ENCODE data around the gene MBTPS1.

The MBTPS1 gene

GRCh38 chr16:84156342-84156784, 39.6 kb upstream of the MBTPS1 start:
- TF ChIP-seq CTCF (IDR thresholded peaks at IDR 0.05; ENCODE audit: low read depth, low read length), result peak; percentile 4
- H3K4me3 ChIP-seq (ENCODE audit: low read depth, low read length), result no peak overlapping the region
- in situ Hi-C loops (cut with HindIII; ENCODE audit: low sequenced_read_pairs), result no loop called here
- no peak for DNase-seq (ENCODE audit: low read depth, low spot score)

GRCh38 chr16:84155771-84156170, 39.0 kb upstream of the MBTPS1 start:
- no peak for DNase-seq (ENCODE audit: low read depth, low spot score)
- H3K4me3 ChIP-seq (ENCODE audit: low read depth, low read length), result no peak overlapping the region
- no peak for TF ChIP-seq CTCF (IDR thresholded peaks at IDR 0.05; ENCODE audit: low read depth, low read length)
- in situ Hi-C loops (cut with HindIII; ENCODE audit: low sequenced_read_pairs), result no loop called here

- no peak for TF ChIP-seq CTCF (IDR thresholded peaks at IDR 0.05; ENCODE audit: low read depth, low read length)
- no peak for DNase-seq (ENCODE audit: low read depth, low spot score)
- H3K4me3 ChIP-seq (ENCODE audit: low read depth, low read length), result no peak overlapping the region
- in situ Hi-C loops (cut with HindIII; ENCODE audit: low sequenced_read_pairs), result no loop called here
Measured at GRCh38 chr16:84155226-84155625, 38.5 kb upstream of the MBTPS1 start.

GRCh38 chr16:84153660-84154214, 37.0 kb upstream of the MBTPS1 start:
- in situ Hi-C loops (cut with HindIII; ENCODE audit: low sequenced_read_pairs), result no loop called here
- no peak overlapping the region for H3K4me3 ChIP-seq (ENCODE audit: low read depth, low read length)
- no peak for TF ChIP-seq CTCF (IDR thresholded peaks at IDR 0.05; ENCODE audit: low read depth, low read length)
- no peak for DNase-seq (ENCODE audit: low read depth, low spot score)

GRCh38 chr16:84150926-84151325, 34.2 kb upstream of the MBTPS1 start:
- no peak for TF ChIP-seq CTCF (IDR thresholded peaks at IDR 0.05; ENCODE audit: low read depth, low read length)
- no peak for DNase-seq (ENCODE audit: low read depth, low spot score)
- in situ Hi-C loops (cut with HindIII; ENCODE audit: low sequenced_read_pairs), result no loop called here
- no peak overlapping the region for H3K4me3 ChIP-seq (ENCODE audit: low read depth, low read length)

GRCh38 chr16:84144859-84145639, 28.3 kb upstream of the MBTPS1 start, which contains the start of the genes DNAAF1 and HSDL1:
Gene DNAAF1, plus strand, starts transcription at chr16:84145308. Its CDS starts 133 bp downstream, at chr16:84145441.
Gene HSDL1, minus strand, starts transcription at chr16:84145177. Its CDS starts 13,856 bp downstream, at chr16:84131321.
- H3K4me3 ChIP-seq (ENCODE audit: low read depth, low read length), result peak within 1 kb of the TSS; percentile 83
- no peak for TF ChIP-seq CTCF (IDR thresholded peaks at IDR 0.05; ENCODE audit: low read depth, low read length)
- in situ Hi-C loops (cut with HindIII; ENCODE audit: low sequenced_read_pairs), result no loop called here

More at GRCh38 chr16:84144859-84145639, 28.3 kb upstream of the MBTPS1 start, which contains the start of the genes DNAAF1 and HSDL1:
- DNase-seq (ENCODE audit: low read depth, low spot score), result peak; percentile 79

Data from astrocyte of the spinal cord (primary cell).